ENCODE data around the gene TCF4.

The TCF4 gene

DNA sequence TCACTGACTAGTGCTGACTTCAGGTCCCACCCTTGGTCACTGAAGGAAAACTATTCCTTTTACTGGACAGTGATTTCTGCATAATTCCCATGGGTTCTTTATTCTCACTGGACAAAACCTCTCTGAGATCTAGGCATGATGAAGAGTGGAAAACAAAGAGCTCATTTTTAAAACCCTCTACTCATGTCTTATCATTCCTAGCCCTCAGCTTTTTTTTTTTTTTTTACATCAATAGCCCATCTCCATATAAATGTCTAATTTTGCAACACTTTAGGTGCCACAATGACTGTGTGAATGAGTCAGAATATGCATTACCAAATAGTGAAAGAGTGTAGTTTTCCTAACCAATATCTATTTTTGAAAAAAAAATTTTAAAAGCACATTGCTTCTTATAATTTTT lies 74.8 kb downstream of the TCF4 start:
- ATAC-seq = no peak
- no peak for TF ChIP-seq SNAI2 (CRISPR knock-in tag; IDR thresholded peaks at IDR 0.05)

DNA sequence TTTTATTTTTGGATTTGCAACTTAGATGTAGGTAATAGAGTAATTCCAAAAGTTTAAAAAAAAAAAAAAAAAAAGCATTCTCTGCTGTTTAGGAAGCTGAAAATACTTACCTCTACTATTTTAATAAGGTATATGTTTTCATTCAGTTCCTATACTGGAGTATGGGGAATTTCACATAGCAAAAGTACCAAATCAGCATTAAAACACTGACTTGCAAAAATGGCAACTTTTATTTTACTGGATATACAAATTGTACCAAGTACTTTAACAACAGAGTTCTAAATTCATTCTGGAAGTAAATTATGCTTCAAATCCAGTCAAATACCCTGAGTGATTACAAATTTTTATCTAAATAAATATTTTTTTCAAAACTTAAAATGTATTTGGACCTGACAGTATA lies 76.7 kb downstream of the TCF4 start:
- TF ChIP-seq GLIS3 (CRISPR knock-in tag; IDR thresholded peaks at IDR 0.05) = no peak
- TF ChIP-seq ZC3H10 (CRISPR knock-in tag; IDR thresholded peaks at IDR 0.05) = no peak
- TF ChIP-seq, protein P1, sequence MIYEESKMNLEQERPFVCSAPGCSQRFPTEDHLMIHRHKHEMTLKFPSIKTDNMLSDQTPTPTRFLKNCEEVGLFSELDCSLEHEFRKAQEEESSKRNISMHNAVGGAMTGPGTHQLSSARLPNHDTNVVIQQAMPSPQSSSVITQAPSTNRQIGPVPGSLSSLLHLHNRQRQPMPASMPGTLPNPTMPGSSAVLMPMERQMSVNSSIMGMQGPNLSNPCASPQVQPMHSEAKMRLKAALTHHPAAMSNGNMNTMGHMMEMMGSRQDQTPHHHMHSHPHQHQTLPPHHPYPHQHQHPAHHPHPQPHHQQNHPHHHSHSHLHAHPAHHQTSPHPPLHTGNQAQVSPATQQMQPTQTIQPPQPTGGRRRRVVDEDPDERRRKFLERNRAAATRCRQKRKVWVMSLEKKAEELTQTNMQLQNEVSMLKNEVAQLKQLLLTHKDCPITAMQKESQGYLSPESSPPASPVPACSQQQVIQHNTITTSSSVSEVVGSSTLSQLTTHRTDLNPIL (CRISPR knock-in tag; IDR thresholded peaks at IDR 0.05; ENCODE audit: low read depth) = no peak
- TF ChIP-seq, protein P2, sequence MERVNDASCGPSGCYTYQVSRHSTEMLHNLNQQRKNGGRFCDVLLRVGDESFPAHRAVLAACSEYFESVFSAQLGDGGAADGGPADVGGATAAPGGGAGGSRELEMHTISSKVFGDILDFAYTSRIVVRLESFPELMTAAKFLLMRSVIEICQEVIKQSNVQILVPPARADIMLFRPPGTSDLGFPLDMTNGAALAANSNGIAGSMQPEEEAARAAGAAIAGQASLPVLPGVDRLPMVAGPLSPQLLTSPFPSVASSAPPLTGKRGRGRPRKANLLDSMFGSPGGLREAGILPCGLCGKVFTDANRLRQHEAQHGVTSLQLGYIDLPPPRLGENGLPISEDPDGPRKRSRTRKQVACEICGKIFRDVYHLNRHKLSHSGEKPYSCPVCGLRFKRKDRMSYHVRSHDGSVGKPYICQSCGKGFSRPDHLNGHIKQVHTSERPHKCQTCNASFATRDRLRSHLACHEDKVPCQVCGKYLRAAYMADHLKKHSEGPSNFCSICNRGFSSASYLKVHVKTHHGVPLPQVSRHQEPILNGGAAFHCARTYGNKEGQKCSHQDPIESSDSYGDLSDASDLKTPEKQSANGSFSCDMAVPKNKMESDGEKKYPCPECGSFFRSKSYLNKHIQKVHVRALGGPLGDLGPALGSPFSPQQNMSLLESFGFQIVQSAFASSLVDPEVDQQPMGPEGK (CRISPR knock-in tag; IDR thresholded peaks at IDR 0.05; ENCODE audit: borderline replicate concordance) = no peak
- no peak for TF ChIP-seq CSDC2 (CRISPR knock-in tag; IDR thresholded peaks at IDR 0.05)
- TF ChIP-seq RARB (CRISPR knock-in tag; IDR thresholded peaks at IDR 0.05) = no peak
- TF ChIP-seq, protein P3, sequence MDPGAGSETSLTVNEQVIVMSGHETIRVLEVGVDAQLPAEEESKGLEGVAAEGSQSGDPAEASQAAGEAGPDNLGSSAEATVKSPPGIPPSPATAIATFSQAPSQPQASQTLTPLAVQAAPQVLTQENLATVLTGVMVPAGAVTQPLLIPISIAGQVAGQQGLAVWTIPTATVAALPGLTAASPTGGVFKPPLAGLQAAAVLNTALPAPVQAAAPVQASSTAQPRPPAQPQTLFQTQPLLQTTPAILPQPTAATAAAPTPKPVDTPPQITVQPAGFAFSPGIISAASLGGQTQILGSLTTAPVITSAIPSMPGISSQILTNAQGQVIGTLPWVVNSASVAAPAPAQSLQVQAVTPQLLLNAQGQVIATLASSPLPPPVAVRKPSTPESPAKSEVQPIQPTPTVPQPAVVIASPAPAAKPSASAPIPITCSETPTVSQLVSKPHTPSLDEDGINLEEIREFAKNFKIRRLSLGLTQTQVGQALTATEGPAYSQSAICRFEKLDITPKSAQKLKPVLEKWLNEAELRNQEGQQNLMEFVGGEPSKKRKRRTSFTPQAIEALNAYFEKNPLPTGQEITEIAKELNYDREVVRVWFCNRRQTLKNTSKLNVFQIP (CRISPR knock-in tag; IDR thresholded peaks at IDR 0.05; ENCODE audit: borderline replicate concordance, low read depth) = no peak
- no peak for TF ChIP-seq ZFP30 (CRISPR knock-in tag; IDR thresholded peaks at IDR 0.05)
- no peak for TF ChIP-seq BACH2 (CRISPR knock-in tag; IDR thresholded peaks at IDR 0.05; ENCODE audit: borderline replicate concordance)
- no peak for TF ChIP-seq ZNF8 (CRISPR knock-in tag; IDR thresholded peaks at IDR 0.05)
- no peak for TF ChIP-seq ZNF565 (CRISPR knock-in tag; conservative IDR thresholded peaks at IDR 0.05; ENCODE audit: low read depth)
- no peak for TF ChIP-seq PPARA (CRISPR knock-in tag; IDR thresholded peaks at IDR 0.05; ENCODE audit: borderline replicate concordance)
- TF ChIP-seq ZFP3 (CRISPR knock-in tag; IDR thresholded peaks at IDR 0.05) = no peak
- no peak for TF ChIP-seq ESRRG (CRISPR knock-in tag; IDR thresholded peaks at IDR 0.05)
- ATAC-seq = no peak

DNA sequence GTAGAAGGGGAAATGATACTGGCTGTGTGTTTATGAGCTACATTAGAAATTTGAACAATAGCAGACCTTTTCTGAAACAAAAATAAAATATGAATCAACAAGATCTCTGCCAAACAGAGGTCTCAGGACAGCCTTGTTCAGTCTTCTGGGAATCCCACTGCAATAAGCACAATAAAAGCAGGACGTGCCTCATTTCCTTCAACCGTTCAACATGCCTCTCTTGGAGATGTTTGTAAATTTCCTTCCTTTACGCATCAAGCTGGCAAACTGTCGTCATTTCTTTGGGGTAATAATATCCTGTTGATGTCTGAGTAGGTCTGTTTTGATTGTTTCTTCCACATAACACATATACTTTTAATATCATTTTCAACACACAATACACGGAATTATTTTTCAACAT lies 77.2 kb downstream of the TCF4 start:
- TF ChIP-seq, protein P2 (CRISPR knock-in tag; IDR thresholded peaks at IDR 0.05; ENCODE audit: borderline replicate concordance) = no peak
- no peak for TF ChIP-seq TCF4 (CRISPR knock-in tag; IDR thresholded peaks at IDR 0.05; ENCODE audit: borderline replicate concordance)
- TF ChIP-seq TOX (CRISPR knock-in tag; IDR thresholded peaks at IDR 0.05; ENCODE audit: borderline replicate concordance) = no peak; the same call in 1 of the 2 replicates
- no peak for TF ChIP-seq ZFP30 (CRISPR knock-in tag; IDR thresholded peaks at IDR 0.05)
- TF ChIP-seq OSR1 (CRISPR knock-in tag; IDR thresholded peaks at IDR 0.05) = no peak
- TF ChIP-seq, protein P1 (CRISPR knock-in tag; IDR thresholded peaks at IDR 0.05; ENCODE audit: low read depth) = no peak
- ATAC-seq = peak; percentile 71

DNA sequence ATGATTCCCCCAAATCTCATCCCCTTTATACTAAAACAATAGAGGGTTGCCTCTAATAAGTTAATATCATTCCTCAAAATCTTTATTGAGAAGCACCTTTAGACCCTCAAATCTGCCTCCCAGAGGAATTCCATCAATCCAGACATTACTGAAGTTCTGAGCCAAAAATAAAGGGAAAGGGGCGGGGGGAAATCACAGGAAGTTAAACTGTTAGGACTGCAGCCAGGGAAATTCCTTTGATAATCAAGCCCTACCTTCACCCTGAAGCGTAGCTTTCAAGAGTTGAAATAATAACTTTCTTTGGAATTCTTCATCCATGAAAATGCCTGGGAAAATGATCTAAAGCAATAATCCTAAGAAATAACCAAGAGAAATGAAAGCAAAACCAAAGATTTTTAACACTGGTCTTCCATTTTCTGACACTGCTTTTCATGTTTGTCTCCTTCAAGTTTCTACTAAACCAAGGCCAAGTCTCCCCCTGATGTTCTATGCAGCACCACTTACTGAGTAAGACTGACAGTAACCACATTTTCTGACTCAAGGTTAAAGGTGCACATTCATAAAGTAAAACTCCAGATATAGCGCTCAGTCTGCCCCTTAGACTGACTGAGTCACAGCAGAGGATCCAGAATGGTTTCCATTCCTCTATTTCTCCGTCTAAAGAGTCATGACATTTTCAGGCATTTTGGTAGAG lies 78.2 kb downstream of the TCF4 start:
- ATAC-seq = peak; percentile 83
- peak; percentile 63; the same call in 1 of the 2 replicates for TF ChIP-seq RARB (CRISPR knock-in tag; IDR thresholded peaks at IDR 0.05)
- TF ChIP-seq TCF4 (CRISPR knock-in tag; IDR thresholded peaks at IDR 0.05; ENCODE audit: borderline replicate concordance) = no peak
- peak; percentile 16; the same call in 1 of the 2 replicates for TF ChIP-seq ISL1 (CRISPR knock-in tag; IDR thresholded peaks at IDR 0.05)

Measured in SK-N-SH treated with all-trans-retinoic acid at 6 μM for 48 hours (cell line).